B cell (primary cell): ENCODE results near the gene SLC24A3. TPM values are rescaled to one million over a fixed set of nuclear protein-coding genes. Genes with fewer than 3 reads are reported as not detected.

Experiments
- ATAC-seq: fragments of 200-7000 bp; cut with Tn5 transposase; one replicate; pipeline ENCODE4 v1.10.0; 2021; ENCODE audit warnings: low read depth, mild to moderate bottlenecking, moderate number of reproducible peaks, moderate library complexity
- CTCF ChIA-PET: fragments of 350-600 bp; sonication (Branson Sonifier 250); formaldehyde crosslinking; loops from one replicate; lab custom pipeline; 2021; ENCODE audit warnings: antibody characterized with exemption, inconsistent platforms; lab: Charles Lee
- POLR2A ChIA-PET: fragments of 350-600 bp; sonication (Branson Sonifier 250); formaldehyde crosslinking; loops from one replicate; lab custom pipeline; 2021; ENCODE audit warnings: antibody characterized with exemption; lab: Charles Lee
- DNase-seq: peaks from one replicate; pipeline ENCODE4 v3.0.0; 2013
- H2AFZ ChIP-seq: 2 replicates; pipeline ENCODE4 v1.6.1; 2012; ENCODE audit warnings: mild to moderate bottlenecking, low read depth, low read length; ENCODE audit not compliant: insufficient read depth, poor library complexity, severe bottlenecking
- H3K27ac ChIP-seq, 2 donors: 1 replicate in 1 of 2; 2 replicates in 1 of 2; pipeline ENCODE4 v1.5.1; 2012 to 2013; ENCODE audit warnings: low read length in 2 of 2, mild to moderate bottlenecking in 2 of 2, moderate library complexity in 1 of 2
- H3K27me3 ChIP-seq, 4 experiments: fragments of 200-600 bp in 1 of 4; sonication (generic) in 1 of 4; replicated peaks in 1 of 4; 1 replicate in 2 of 4; 2 replicates in 2 of 4; pipeline versions ENCODE4 v1.6.1 to v1.7.0; 2013 to 2016; ENCODE audit warnings: low read length in 3 of 4, mild to moderate bottlenecking in 2 of 4, mixed read lengths in 1 of 4, moderate library complexity in 1 of 4; ENCODE audit not compliant: insufficient read depth in 4 of 4, control insufficient read depth in 3 of 4; ENCODE audit errors: control extremely low read depth in 1 of 4
- H3K36me3 ChIP-seq, 2 experiments: replicated peaks in 1 of 2; 1 replicate in 1 of 2; 2 replicates in 1 of 2; pipeline versions ENCODE4 v1.6.1 to v1.7.1; 2013; ENCODE audit warnings: low read length in 1 of 2; ENCODE audit not compliant: insufficient read depth in 2 of 2, control insufficient read depth in 1 of 2; ENCODE audit errors: control extremely low read depth in 1 of 2, extremely low read depth in 1 of 2
- H3K4me1 ChIP-seq, 2 donors: fragments of 200-600 bp in 1 of 2; sonication (generic) in 1 of 2; 1 replicate in 1 of 2; 2 replicates in 1 of 2; pipeline versions ENCODE4 v1.5.1 to v1.6.1; 2013 to 2017; ENCODE audit warnings: low read length in 2 of 2; ENCODE audit not compliant: control insufficient read depth in 2 of 2, insufficient read depth in 2 of 2
- H3K4me2 ChIP-seq: replicated peaks from 2 replicates; pipeline ENCODE3; 2012; ENCODE audit warnings: mild to moderate bottlenecking, low read depth, low read length; ENCODE audit not compliant: poor library complexity, severe bottlenecking
- H3K4me3 ChIP-seq, 5 experiments: fragments of 200-600 bp in 1 of 5; sonication (generic) in 1 of 5; 1 replicate in 3 of 5; 2 replicates in 2 of 5; pipeline versions ENCODE4 v1.5.1 to v1.7.0; 2011 to 2016; ENCODE audit warnings: low read length in 4 of 5, mild to moderate bottlenecking in 4 of 5, low read depth in 2 of 5, control low read depth in 1 of 5, moderate library complexity in 1 of 5; ENCODE audit not compliant: insufficient read depth in 1 of 5; ENCODE audit errors: control extremely low read depth in 1 of 5, extremely low read depth in 1 of 5
- H3K79me2 ChIP-seq: fragments of 200-600 bp; sonication (generic); one replicate; pipeline ENCODE4 v1.6.0; 2016; ENCODE audit warnings: low read length; ENCODE audit not compliant: control insufficient read depth, insufficient read depth
- H3K9ac ChIP-seq: fragments of 200-600 bp; sonication (generic); 2 replicates; pipeline ENCODE4 v1.6.1; 2017; ENCODE audit warnings: mild to moderate bottlenecking, low read length, moderate library complexity
- H3K9me3 ChIP-seq, 3 donors: one replicate each; pipeline versions ENCODE4 v1.6.1 to v1.7.1; 2013; ENCODE audit warnings: low read length in 2 of 3; ENCODE audit not compliant: control insufficient read depth in 2 of 3, insufficient read depth in 1 of 3; ENCODE audit errors: control extremely low read depth in 1 of 3
- H4K20me1 ChIP-seq: 2 replicates; pipeline ENCODE4 v1.6.0; 2012; ENCODE audit warnings: mild to moderate bottlenecking, low read length; ENCODE audit not compliant: insufficient read depth, control insufficient read depth, poor library complexity, severe bottlenecking
- H3K27ac Mint-ChIP-seq: one replicate; pipeline ENCODE4 v1.8.0; 2021; ENCODE audit warnings: mixed read lengths
- H3K27me3 Mint-ChIP-seq: one replicate; pipeline ENCODE4 v1.8.0; 2021; ENCODE audit warnings: mixed read lengths
- H3K4me1 Mint-ChIP-seq: one replicate; pipeline ENCODE4 v1.8.0; 2021; ENCODE audit warnings: mixed read lengths
- H3K4me3 Mint-ChIP-seq: one replicate; pipeline ENCODE4 v1.8.0; 2021; ENCODE audit warnings: mixed read lengths
- H3K9me3 Mint-ChIP-seq: one replicate; pipeline ENCODE4 v1.8.0; 2022; ENCODE audit warnings: mixed read lengths; ENCODE audit not compliant: insufficient read depth
- EZH2 ChIP-seq: IDR thresholded peaks from 2 replicates; pipeline ENCODE4 v1.6.1; 2012; ENCODE audit warnings: borderline replicate concordance, low read depth, mild to moderate bottlenecking, moderate library complexity, low read length; ENCODE audit not compliant: insufficient read depth, poor library complexity, severe bottlenecking
- WGBS: methylation state at CpG from one replicate; pipeline ENCODE4 v1.1.5; 2013; ENCODE audit warnings: missing lambda C conversion rate; ENCODE audit not compliant: insufficient coverage; 5-methylcytosine and 5-hydroxymethylcytosine counted together
- intact Hi-C: fragments of 100-400 bp; cut with micrococcal nuclease; formaldehyde crosslinking; loops from one replicate; pipeline ENCODE4 v1.10.0; 2022
- polyA plus RNA-seq: library from polyadenylated mRNA; depleted of rRNA; stranded (reverse); fragments of >200 nt; gene quantifications from 2 replicates; pipeline ENCODE4 v1.2.3, GENCODE V29; 2012
- total RNA-seq, 2 donors: library from RNA; stranded (reverse); fragments of 120-200 nt in 1 of 2; gene quantifications; 1 replicate in 1 of 2; 2 replicates in 1 of 2; pipeline versions ENCODE4 v1.2.3 to v1.2.4, GENCODE V29; 2013 to 2022
- TF ChIP-seq, protein P1 (sequence below): fragments of 200-600 bp; IDR thresholded peaks from one replicate; pipeline ENCODE4 v1.8.0; 2022; ENCODE audit warnings: antibody characterized with exemption, mild to moderate bottlenecking

SLC24A3 gene
- total and polyA plus RNA-seq, 2 donors (not counting 1 experiment from before 2014, with no cell fraction given), result not detected

DNA sequence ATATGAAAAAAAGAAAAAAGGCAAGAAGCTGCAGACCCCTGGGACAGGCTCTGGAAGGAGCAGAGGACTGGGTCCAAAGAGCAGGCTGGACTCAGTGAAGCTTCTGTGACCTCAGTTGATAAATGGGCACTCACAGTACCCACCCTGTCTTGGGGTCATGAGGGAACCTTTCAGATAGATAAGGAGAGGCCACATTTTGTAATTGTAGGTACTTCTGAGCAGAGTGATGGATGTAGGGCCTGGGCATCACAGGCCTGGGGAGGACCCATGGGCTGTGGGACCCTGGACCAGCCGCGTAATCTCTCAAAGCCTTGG lies 79.3 kb downstream of the SLC24A3 start:
- no peaks in the 10 kb centered on the region for H3K4me1 Mint-ChIP-seq
- ChIA-PET POLR2A (no interaction called here), CTCF (no interaction called here)
- H3K9me3 Mint-ChIP-seq, result no peaks in the 10 kb centered on the region
- no peaks in the 10 kb centered on the region for H3K4me1 ChIP-seq
- no peaks in the 10 kb centered on the region for H3K27me3 ChIP-seq
- H3K9me3 ChIP-seq, result no peaks in the 10 kb centered on the region
- no peak overlapping the region for H2AFZ ChIP-seq
- no peak for DNase-seq
- H3K27me3 Mint-ChIP-seq, result no peaks in the 10 kb centered on the region
- ATAC-seq, result no peak
- H3K4me3 Mint-ChIP-seq, result no peak overlapping the region
- H3K9ac ChIP-seq, result no peak overlapping the region
- no peak overlapping the region for H3K27ac ChIP-seq
- H3K4me2 ChIP-seq, result no peak overlapping the region
- H3K27ac Mint-ChIP-seq, result no peak overlapping the region
- 100% methylated on average over 2 of the region's 2 CpGs for WGBS
- intact Hi-C loops, result no loop called here
- no peaks in the 10 kb centered on the region for H4K20me1 ChIP-seq
- no peak for TF ChIP-seq EZH2
- TF ChIP-seq, protein P1, sequence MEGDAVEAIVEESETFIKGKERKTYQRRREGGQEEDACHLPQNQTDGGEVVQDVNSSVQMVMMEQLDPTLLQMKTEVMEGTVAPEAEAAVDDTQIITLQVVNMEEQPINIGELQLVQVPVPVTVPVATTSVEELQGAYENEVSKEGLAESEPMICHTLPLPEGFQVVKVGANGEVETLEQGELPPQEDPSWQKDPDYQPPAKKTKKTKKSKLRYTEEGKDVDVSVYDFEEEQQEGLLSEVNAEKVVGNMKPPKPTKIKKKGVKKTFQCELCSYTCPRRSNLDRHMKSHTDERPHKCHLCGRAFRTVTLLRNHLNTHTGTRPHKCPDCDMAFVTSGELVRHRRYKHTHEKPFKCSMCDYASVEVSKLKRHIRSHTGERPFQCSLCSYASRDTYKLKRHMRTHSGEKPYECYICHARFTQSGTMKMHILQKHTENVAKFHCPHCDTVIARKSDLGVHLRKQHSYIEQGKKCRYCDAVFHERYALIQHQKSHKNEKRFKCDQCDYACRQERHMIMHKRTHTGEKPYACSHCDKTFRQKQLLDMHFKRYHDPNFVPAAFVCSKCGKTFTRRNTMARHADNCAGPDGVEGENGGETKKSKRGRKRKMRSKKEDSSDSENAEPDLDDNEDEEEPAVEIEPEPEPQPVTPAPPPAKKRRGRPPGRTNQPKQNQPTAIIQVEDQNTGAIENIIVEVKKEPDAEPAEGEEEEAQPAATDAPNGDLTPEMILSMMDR, result no peak
- no peaks in the 10 kb centered on the region for H3K36me3 ChIP-seq
- H3K4me3 ChIP-seq, result no peak overlapping the region
- H3K79me2 ChIP-seq, result no peaks in the 10 kb centered on the region

DNA sequence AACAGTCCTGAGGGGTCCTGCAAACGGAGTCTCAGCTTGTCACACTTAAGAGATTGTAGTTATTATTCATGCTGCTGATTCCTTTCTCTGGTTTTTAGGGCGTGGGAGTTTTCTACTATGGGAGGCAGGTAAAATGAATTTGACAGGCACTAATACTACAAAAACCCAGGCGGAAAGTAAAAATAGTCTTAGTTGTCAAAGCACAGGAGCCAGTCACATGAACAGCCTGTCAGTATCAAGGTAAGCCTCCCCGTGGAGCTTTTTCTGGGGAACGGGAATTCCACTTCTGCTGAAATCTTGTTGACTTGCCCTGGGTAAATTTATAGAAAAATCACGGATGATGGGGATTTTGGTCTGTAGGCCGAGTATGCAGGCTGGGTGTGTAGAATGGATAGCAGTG lies 79.8 kb downstream of the SLC24A3 start:
- H3K4me1 Mint-ChIP-seq, result no peaks in the 10 kb centered on the region
- no peaks in the 10 kb centered on the region for H3K9me3 Mint-ChIP-seq
- no peaks in the 10 kb centered on the region for H3K27me3 ChIP-seq
- no peak overlapping the region for H3K27ac ChIP-seq
- intact Hi-C loops, result no loop called here
- H3K4me1 ChIP-seq, result no peaks in the 10 kb centered on the region
- no peak overlapping the region for H3K4me3 ChIP-seq
- no peaks in the 10 kb centered on the region for H3K9me3 ChIP-seq
- CTCF ChIA-PET, result no interaction called here
- H3K4me2 ChIP-seq, result no peak overlapping the region
- ATAC-seq (no peak), DNase-seq (no peak)
- no peaks in the 10 kb centered on the region for H3K36me3 ChIP-seq
- H3K4me3 Mint-ChIP-seq, result no peak overlapping the region
- peaks cover 4% of the 10 kb centered on the region for H3K27me3 Mint-ChIP-seq
- WGBS, result 90% methylated on average over 5 of the region's 7 CpGs
- no peak overlapping the region for H3K9ac ChIP-seq
- H4K20me1 ChIP-seq, result no peaks in the 10 kb centered on the region
- no peak overlapping the region for H2AFZ ChIP-seq
- H3K79me2 ChIP-seq, result no peaks in the 10 kb centered on the region
- POLR2A ChIA-PET, result no interaction called here
- H3K27ac Mint-ChIP-seq, result no peak overlapping the region
- no peak for TF ChIP-seq EZH2
- TF ChIP-seq, protein P1, result no peak
